Adipose tissue (tissue), 3 donors: Measurements from ENCODE around the gene RUNX1. TPM values are rescaled to one million over a fixed set of nuclear protein-coding genes. Genes with fewer than 3 reads are reported as not detected.

Experiments used
- H3K27ac ChIP-seq: one replicate; pipeline ENCODE4 v1.5.1; 2013; ENCODE audit warnings: low read depth, low read length
- WGBS, 3 donors: extraction: QIAGEN DNeasy Blood & Tissue Kit; methylation state at CpG; one replicate each; pipeline ENCODE4 v1.1.7; 2013; 5-methylcytosine and 5-hydroxymethylcytosine counted together
- polyA plus RNA-seq, 3 donors: library from polyadenylated mRNA; stranded (reverse); fragments of 200-250 nt; gene quantifications; one replicate each; pipeline ENCODE4 v1.2.3, GENCODE V29; 2013
- donor health status: healthy with polysubstance abuse.
- donor health status: Bipolar disorder and iron deficiency.
- donor health status: healthy.

RUNX1 gene
- polyA plus RNA-seq, 3 donors, result 1.2 to 38.1 (median 10.8) TPM

GRCh38 chr21:34748862-34749261 is 300.2 kb downstream of the RUNX1 start:
- no peak overlapping the region for H3K27ac ChIP-seq
- 55 to 85% (median 74%) methylated on average over 3 of the region's 3 CpGs for WGBS, 3 donors

GRCh38 chr21:34745557-34746255 is 303.4 kb downstream of the RUNX1 start:
- H3K27ac ChIP-seq, result no peak overlapping the region
- whole genome bisulfite sequencing, 3 donors, result 34 to 50% (median 43%) methylated on average over 21 of the region's 21 CpGs

GRCh38 chr21:34744801-34745200 is 304.3 kb downstream of the RUNX1 start:
- WGBS, 3 donors, result 6 to 37% (median 36%) methylated on average over 3 of the region's 3 CpGs
- H3K27ac ChIP-seq, result no peak overlapping the region

- H3K27ac ChIP-seq, result no peak overlapping the region
- 48 to 81% (median 63%) methylated on average over 9 of the region's 9 CpGs for whole genome bisulfite sequencing, 3 donors
These were observed 305.3 kb downstream of the RUNX1 start for GRCh38 chr21:34743831-34744230.

- no peak overlapping the region for H3K27ac ChIP-seq
These were observed 305.8 kb downstream of the RUNX1 start for GRCh38 chr21:34743285-34743684.

GRCh38 chr21:34740198-34740597 is 308.9 kb downstream of the RUNX1 start:
- H3K27ac ChIP-seq, result no peak overlapping the region
- WGBS, 3 donors, result 76 to 89% (median 87%) methylated on average over 1 of the region's 1 CpG

More at GRCh38 chr21:34743285-34743684, 305.8 kb downstream of the RUNX1 start:
- 87 to 92% (median 88%) methylated on average over 9 of the region's 9 CpGs for WGBS, 3 donors
